NT2/D1 (cell line): Measurements from ENCODE around the gene ZCCHC13.

Experiments
- SUZ12 ChIP-seq: IDR thresholded peaks from 2 replicates; pipeline ENCODE4 v1.6.1; 2011; ENCODE audit not compliant: insufficient read length, insufficient read depth; ENCODE audit errors: extremely low read depth
- YY1 ChIP-seq: IDR thresholded peaks from 2 replicates; pipeline ENCODE4 v1.6.1; 2011; ENCODE audit not compliant: insufficient read length, insufficient read depth
- ZNF274 ChIP-seq: IDR thresholded peaks from 2 replicates; pipeline ENCODE4 v1.6.1; 2011; ENCODE audit warnings: mild to moderate bottlenecking, low read depth, low read length

- no peak for TF ChIP-seq YY1
- TF ChIP-seq ZNF274: no peak
- no peak for TF ChIP-seq SUZ12
These were observed 20.2 kb downstream of the ZCCHC13 start for GRCh38 chrX:74324131-74324530.
